HPDE6-E6E7 (cell line): ENCODE data around the gene CCNL1.
"Not testable (repeated sequence)": the region's sequence is repeated elsewhere in the genome, so short reads cannot be mapped to it uniquely, and the experiment has no call there.

Experiments
- DNase-seq: peaks from one replicate; pipeline ENCODE4 v3.0.0; 2011; ENCODE audit warnings: missing footprints; ENCODE audit errors: extremely low spot score

CCNL1 gene

GRCh38 chr3:157103860-157104259 is 56.1 kb downstream of the CCNL1 start:
- DNase-seq = no peak

- DNase-seq = no peak
These were observed 56.7 kb downstream of the CCNL1 start for GRCh38 chr3:157103280-157103679.

GRCh38 chr3:157102595-157102994 is 57.4 kb downstream of the CCNL1 start:
- not testable (repeated sequence) for DNase-seq

GRCh38 chr3:157102098-157102497 is 57.8 kb downstream of the CCNL1 start:
- no peak for DNase-seq

GRCh38 chr3:157101486-157101885 is 58.5 kb downstream of the CCNL1 start:
- no peak for DNase-seq

GRCh38 chr3:157100608-157101396 is 59.1 kb downstream of the CCNL1 start:
- DNase-seq = no peak

GRCh38 chr3:157100096-157100477 is 59.9 kb downstream of the CCNL1 start:
- DNase-seq = no peak

GRCh38 chr3:157099326-157100095 is 60.4 kb downstream of the CCNL1 start:
- DNase-seq = peak; percentile 58

- no peak for DNase-seq
These were observed 61.1 kb downstream of the CCNL1 start for GRCh38 chr3:157098823-157099185.

- DNase-seq = no peak
These were observed 61.7 kb downstream of the CCNL1 start for GRCh38 chr3:157098121-157098822.
